Neuron (in vitro differentiated cells): ENCODE data around the gene GPR132.

Experiments used
- H2AFZ ChIP-seq: one replicate; pipeline ENCODE4 v1.6.1; 2013; ENCODE audit warnings: low read depth, mild to moderate bottlenecking, inconsistent platforms, low read length, moderate library complexity
- H3K27me3 ChIP-seq: one replicate; pipeline ENCODE4 v1.6.1; 2013; ENCODE audit warnings: low read length; ENCODE audit not compliant: insufficient read depth
- H3K36me3 ChIP-seq: one replicate; pipeline ENCODE4 v1.6.1; 2013; ENCODE audit warnings: low read length; ENCODE audit not compliant: insufficient read depth
- H3K4me1 ChIP-seq: one replicate; pipeline ENCODE4 v1.6.1; 2013; ENCODE audit warnings: low read length; ENCODE audit not compliant: insufficient read depth
- H3K4me3 ChIP-seq: 2 replicates; pipeline ENCODE4 v1.5.1; 2013; ENCODE audit warnings: mild to moderate bottlenecking, low read length, moderate library complexity
- H3K9me3 ChIP-seq: one replicate; pipeline ENCODE4 v1.6.1; 2013; ENCODE audit warnings: low read length

GPR132 gene

DNA sequence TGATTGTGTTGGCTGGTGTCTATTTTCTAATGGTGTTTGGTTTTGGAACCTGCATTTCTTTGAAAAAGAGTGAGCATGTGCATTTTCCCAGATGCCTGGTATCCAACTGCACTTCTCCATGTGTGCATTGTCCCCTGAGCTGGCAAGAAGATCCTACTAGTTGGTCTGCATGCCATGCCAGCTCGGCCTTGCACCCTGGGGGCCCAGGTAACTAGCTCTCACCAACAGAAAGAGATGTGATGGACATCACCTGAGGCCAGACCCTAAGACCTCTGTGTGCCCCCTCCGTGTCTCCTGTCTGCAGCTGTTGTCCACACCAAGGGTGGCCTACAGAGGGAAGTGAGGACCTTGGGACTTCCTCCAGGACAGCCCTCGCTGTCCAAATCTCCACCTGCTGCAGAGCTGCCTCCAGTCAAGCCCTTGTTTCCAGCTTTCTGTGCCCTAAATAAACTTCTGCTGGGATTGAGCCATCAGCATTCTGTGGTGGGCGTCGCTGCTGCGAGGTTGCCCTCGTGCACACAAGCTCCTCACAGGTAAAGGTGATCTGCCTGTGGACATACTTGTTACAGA, 30.1 kb upstream of the GPR132 start:
- peaks cover 52% of the 10 kb centered on the region for H3K27me3 ChIP-seq
- H3K9me3 ChIP-seq, result peaks cover 12% of the 10 kb centered on the region
- H2AFZ ChIP-seq, result no peak overlapping the region
- no peaks in the 10 kb centered on the region for H3K4me1 ChIP-seq
- H3K36me3 ChIP-seq, result no peaks in the 10 kb centered on the region
- H3K4me3 ChIP-seq, result no peak overlapping the region

DNA sequence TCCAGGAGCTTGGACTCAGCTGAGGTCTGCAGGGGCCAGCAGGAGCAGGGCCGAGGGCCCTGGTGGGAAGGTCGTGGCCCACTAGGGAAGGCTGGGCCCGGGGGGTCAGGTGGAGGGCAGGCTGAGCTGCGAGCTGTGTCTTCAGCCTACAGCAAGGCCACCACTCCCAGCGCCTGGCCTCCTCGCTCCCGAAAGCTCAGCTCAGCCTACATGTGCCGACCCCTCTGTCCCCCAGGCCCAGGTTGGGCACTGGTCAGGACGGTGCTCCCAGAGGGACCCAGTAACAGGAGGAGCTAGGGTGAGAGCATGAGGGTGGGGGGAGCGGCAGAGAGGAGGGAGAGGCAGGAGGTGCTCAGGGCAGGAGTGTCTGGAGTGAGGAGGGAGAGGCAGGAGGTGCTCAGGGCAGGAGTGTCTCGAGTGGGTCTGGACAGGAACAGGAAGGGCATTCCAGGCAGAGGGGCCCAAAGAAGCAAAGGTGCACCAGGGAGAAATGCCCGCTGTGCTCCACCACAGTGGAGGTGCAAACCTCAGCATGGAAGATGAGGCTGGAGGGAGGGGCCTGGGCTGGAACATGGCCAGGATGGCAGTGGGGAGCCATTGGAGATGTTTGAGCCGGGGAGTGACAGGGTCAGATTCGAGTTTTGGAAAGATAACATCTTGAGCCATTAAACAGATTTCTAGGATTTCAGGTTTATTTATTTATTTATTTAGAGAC, 29.1 kb upstream of the GPR132 start:
- Histone ChIP-seq H3K4me3 (peak overlapping the region; percentile 17), H2AFZ (no peak overlapping the region), H3K9me3 (peaks cover 9% of the 10 kb centered on the region), H3K36me3 (no peaks in the 10 kb centered on the region), H3K4me1 (no peaks in the 10 kb centered on the region), H3K27me3 (peaks cover 61% of the 10 kb centered on the region)

DNA sequence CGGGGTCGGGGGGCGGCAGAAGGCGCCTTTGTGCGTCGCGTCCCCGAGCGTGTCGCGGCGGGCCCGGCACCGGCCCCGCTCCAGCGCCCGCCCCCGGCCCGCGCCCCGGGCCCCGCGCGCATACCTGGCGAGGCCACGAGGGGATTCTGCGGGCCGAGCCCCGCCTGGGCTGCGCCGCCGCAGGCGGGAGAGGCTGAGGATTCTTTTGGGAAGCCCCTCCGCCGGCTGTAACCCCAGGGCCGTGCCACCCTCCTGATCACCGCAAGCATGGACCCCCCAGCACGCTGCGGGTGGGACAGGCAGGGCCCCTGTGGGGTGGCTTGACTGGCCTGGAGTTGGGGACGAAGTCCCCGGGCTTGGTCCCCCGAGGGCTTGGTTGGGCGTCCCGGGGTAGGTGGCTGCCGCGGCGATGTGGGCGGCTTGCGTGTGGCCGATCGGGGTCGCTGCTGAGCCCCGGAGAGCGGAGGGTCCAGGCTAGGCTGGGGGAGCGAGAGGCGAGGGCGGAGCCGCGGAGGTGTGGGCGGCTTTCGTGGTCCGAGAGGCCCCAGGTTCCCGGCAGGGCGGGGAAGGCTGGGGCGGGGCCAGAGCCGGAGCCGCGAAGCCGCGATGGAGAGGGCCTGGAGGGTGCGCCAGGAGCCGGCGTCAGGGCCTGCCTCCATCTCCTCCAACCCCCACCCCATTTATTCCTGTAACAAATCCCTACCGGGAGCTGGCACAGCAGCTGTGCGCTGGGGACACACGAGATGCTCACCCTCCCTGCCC, 28.4 kb upstream of the GPR132 start:
- H3K4me3 ChIP-seq, result peak overlapping the region; percentile 40
- H3K27me3 ChIP-seq, result peaks cover 69% of the 10 kb centered on the region
- H3K9me3 ChIP-seq, result peaks cover 7% of the 10 kb centered on the region
- H2AFZ ChIP-seq, result peak overlapping the region; percentile 64
- H3K36me3 ChIP-seq, result no peaks in the 10 kb centered on the region
- H3K4me1 ChIP-seq, result peaks cover 1% of the 10 kb centered on the region

DNA sequence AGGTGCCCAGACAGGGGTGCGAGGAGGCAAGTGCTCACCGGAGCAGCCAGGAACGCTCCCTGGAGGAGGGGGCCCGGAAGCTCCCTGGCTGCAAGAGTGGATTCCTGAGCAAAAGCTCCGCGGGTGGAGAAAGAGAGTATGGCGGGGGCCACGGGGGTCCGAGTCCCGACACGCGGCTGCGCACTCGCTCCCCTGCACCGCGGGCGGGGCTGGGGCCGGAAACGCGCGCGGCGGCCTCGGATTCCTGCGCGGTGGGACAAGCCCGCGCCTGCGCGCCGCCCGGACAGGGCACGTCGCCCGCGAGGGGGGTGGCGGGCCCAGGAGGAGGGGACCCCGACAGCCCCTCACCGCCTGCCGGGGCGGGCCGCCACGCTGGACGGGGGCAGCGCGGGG, 27.8 kb upstream of the GPR132 start:
- Histone ChIP-seq H3K36me3 (no peaks in the 10 kb centered on the region), H2AFZ (no peak overlapping the region), H3K4me3 (peak overlapping the region; percentile 25), H3K9me3 (peaks cover 7% of the 10 kb centered on the region), H3K4me1 (peaks cover 7% of the 10 kb centered on the region), H3K27me3 (peaks cover 74% of the 10 kb centered on the region)

DNA sequence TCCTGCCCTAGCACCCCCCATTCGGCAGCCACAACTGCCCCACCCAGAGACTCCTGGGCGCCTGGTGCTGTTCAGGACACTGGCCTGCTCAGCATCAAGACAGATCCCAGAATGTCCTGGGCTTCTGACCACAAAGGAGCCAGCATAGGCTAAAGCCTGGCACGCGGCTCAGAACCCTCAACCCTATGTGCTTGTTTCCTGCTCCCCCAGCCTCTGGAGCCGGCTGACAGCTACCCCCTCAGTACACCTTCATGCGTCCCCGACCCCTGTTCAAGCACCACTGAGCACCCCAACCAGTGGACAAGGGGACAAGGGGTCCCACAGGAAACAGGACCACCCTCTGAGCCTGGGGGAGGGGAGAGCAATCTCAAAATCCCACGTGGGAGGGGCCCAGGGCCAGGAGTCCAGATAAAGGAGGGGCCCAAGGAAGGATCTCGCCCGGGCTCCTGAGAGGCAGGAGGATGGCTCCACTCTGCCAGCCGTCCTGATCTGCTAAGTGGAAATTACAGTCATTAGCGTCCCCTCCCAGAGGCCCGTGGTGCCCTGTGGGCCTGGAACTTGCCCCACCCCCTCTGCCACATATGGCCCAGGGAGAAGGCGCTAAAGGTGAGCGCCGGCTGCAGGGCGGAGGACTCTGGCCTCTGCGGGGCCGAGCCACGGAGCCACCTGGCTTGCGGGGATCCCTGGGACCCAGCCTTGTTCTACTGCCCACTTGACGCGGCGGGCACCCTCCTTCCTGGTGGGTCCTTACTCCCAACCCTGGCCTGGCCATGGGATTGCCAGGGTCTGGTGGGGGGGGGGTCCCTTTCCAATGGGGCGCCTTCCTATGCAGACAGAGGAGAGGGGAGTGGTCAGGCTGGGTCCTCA, 27.2 kb upstream of the GPR132 start:
- Histone ChIP-seq H3K4me1 (peaks cover 11% of the 10 kb centered on the region), H3K9me3 (peaks cover 7% of the 10 kb centered on the region), H3K36me3 (no peaks in the 10 kb centered on the region), H3K27me3 (peaks cover 80% of the 10 kb centered on the region), H3K4me3 (no peak overlapping the region), H2AFZ (no peak overlapping the region)

DNA sequence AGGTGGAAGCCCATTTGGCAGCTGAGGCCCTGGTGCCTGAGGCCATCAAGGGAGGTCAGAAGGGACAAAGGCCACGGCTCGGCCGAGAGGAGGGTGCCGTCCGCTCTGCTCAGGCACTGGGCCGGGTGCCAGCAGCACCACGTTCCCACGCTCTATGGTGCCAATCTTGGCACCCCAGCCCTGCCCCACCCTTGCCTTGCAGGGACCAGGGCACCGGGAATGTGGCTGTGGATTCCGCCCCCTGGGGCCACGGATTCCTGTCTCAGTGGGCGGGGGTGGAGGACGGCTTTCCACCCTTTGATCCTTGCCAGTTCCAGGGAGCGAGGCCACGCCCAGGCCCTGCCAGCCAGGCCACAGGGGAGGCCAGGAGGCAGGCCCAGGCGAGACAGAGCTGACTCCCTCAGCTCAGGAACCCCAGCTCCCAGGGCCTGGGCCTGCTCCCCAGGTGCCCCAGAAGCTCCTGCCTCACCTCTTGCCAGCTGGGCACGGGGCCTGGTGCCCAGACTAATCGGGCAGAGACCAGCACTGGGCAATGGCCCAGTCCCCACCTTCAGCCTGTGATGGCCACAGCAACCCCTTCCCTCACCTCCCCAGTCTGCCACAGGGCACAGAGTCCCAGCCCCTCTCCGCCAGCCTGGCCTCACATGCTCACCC, 26.4 kb upstream of the GPR132 start:
- H3K4me3 ChIP-seq, result no peak overlapping the region
- peaks cover 84% of the 10 kb centered on the region for H3K27me3 ChIP-seq
- H3K36me3 ChIP-seq, result no peaks in the 10 kb centered on the region
- no peak overlapping the region for H2AFZ ChIP-seq
- H3K9me3 ChIP-seq, result peaks cover 7% of the 10 kb centered on the region
- H3K4me1 ChIP-seq, result peaks cover 15% of the 10 kb centered on the region

DNA sequence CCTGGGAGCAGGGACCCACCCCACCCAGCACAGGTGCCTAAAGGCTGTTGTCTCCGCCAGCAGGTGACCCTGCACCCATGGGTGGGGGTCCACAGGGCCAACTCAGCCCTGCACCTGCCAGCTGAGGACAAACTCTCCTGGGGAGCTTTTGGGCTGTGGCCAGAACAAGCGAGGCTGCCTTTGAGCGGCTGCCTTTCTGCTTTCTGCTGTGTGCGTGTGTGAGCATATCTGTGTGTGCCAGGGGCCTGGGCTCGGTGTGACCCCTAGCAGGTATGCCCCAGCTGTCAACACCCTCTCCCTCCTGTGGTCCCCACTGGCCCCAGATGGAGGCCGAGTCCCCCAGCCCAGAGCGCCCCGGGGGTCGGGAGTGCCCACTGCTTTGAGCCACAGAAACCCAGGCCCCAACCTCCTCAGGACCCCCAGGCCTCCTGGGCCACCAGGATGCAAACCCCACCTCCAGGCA, 25.9 kb upstream of the GPR132 start:
- Histone ChIP-seq H3K27me3 (peaks cover 79% of the 10 kb centered on the region), H3K36me3 (no peaks in the 10 kb centered on the region), H3K9me3 (peaks cover 7% of the 10 kb centered on the region), H3K4me3 (no peak overlapping the region), H3K4me1 (peaks cover 18% of the 10 kb centered on the region), H2AFZ (no peak overlapping the region)

DNA sequence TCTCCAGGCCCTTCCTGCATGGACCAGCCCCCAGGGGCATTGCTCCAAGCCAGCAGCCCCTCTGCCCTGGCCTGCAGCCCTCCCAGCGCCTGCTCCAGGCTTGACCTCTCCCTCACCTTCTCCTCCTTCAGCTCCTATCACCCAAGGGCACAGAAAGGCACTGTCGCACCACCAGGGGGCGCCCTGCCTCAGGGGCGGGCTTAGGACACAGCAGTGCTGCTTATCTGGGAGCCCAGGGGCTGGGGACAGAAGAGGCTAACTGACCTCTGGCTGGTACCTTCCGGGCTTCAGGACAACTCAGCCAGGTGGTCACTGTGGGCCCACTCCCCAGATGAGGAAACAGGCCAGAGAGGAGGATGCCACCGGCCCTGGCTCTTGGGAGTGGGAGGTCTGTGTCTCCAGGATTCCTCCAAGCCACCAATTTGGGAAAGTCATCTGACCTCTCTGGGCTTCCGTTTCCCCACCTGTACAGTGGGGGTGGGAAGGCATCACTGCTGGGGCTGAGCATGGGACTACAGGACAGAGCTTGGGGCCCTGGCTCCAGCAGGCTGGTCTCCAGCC, 25.3 kb upstream of the GPR132 start:
- H3K4me3 ChIP-seq, result no peak overlapping the region
- peaks cover 18% of the 10 kb centered on the region for H3K4me1 ChIP-seq
- H3K36me3 ChIP-seq, result no peaks in the 10 kb centered on the region
- peaks cover 6% of the 10 kb centered on the region for H3K9me3 ChIP-seq
- peaks cover 77% of the 10 kb centered on the region for H3K27me3 ChIP-seq
- H2AFZ ChIP-seq, result no peak overlapping the region

DNA sequence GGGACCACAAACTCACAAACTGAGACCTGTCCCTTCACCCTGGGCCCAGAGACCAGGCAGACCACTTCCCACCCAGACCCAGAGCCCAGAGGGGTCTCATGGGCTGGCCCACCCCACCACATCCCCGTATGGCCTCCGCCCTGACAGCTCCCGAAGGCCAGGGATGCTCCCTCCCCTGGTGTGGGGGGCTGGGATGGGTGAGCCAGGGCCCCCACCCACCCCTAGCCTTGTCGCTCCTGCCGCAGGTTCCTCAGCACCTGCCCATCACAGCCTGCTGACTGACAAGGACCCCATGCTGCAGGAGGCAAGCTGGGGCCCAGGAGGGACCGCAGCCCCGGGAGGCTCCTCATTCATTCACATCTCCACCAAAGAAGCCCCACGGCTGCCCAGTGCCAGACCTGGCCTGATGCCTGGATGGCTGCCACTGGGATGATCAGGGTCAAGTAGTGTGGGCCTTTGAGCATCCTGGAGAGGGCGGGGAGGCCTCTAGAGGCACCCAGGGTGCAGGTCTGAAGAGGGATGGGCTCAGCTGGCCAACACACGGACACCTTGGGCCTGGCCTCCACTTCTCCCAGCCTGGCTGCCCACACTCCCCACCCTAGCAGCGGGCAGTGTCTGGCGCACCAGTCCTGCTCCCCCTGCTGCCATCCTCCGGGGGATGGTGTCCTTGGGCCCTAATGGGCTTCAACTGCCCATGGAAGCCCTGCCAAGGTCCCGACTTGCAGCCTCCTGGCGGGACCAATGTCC, 24.7 kb upstream of the GPR132 start:
- Histone ChIP-seq H3K36me3 (no peaks in the 10 kb centered on the region), H3K27me3 (peaks cover 76% of the 10 kb centered on the region), H3K9me3 (peaks cover 2% of the 10 kb centered on the region), H3K4me1 (peaks cover 18% of the 10 kb centered on the region), H2AFZ (no peak overlapping the region), H3K4me3 (no peak overlapping the region)

DNA sequence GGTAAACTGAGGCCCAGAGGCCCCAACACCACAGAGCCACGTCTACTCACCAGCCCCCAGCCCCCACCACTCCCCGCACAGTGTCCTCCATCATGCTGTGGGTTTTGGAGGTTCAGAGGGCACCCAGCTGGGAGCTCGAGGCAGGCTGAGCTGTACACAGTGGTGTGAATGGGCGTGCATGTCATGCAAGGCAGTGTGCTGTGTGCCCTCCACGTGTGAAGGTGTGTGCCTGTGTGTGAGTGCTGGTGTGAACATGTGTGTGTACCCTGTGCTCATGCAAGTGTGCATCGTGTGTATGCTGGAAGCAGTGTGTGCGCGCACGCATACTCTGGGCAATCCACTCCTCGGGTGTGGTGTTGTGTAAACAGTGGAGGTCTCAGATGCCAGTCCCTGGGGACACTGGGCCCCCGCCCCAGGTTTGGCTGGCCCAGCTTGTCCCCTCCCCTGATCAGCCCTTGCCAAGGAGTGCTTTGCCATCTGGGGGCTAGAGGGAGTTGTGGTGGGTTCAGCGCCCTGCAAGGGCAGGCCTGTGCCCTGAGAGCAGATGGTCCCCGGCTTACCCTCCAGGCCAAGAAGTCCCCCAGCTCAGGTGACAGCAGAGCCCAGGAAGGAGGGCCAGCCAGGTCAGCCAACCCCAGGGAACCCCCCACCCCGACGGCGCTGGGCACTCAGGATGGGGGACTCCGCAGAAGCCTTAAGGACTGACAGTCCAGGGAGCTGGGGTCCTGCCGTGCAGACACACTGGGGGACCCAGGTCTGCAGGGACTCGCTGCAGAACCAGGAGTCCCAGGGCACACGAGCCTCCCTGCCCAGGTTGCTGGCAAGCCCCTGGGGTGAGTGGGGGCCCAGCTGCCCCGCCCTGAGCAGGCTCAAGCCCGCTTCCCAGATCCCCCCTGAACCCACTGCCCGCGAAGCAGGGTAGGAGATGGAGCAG, 23.8 kb upstream of the GPR132 start:
- H2AFZ ChIP-seq, result no peak overlapping the region
- H3K4me1 ChIP-seq, result peaks cover 18% of the 10 kb centered on the region
- H3K27me3 ChIP-seq, result peaks cover 76% of the 10 kb centered on the region
- H3K9me3 ChIP-seq, result no peaks in the 10 kb centered on the region
- no peaks in the 10 kb centered on the region for H3K36me3 ChIP-seq
- H3K4me3 ChIP-seq, result no peak overlapping the region
